Astrocyte (in vitro differentiated cells and primary cell): ENCODE data around the gene ZFP36L1. TPM values are rescaled to one million over a fixed set of nuclear protein-coding genes. Genes with fewer than 3 reads are reported as not detected.

Experiments used
- DNase-seq: peaks from one replicate; pipeline ENCODE4 v3.0.0-alpha.2; 2010; ENCODE audit warnings: low read depth
- FAIRE-seq: peaks from 2 replicates; lab custom pipeline; 2011; peaks lifted over from hg19 to GRCh38; lab: Jason Lieb, UNC
- H2AFZ ChIP-seq: 2 replicates; pipeline ENCODE4 v1.6.0; 2012; ENCODE audit warnings: low read depth, low read length, inconsistent platforms
- H3K27ac ChIP-seq: 2 replicates; pipeline ENCODE4 v1.5.1; 2011; ENCODE audit warnings: low read depth, low read length, inconsistent platforms
- H3K27me3 ChIP-seq: 2 replicates; pipeline ENCODE4 v1.6.0; 2011; ENCODE audit warnings: low read length, inconsistent platforms; ENCODE audit not compliant: insufficient read depth
- H3K36me3 ChIP-seq: 2 replicates; pipeline ENCODE4 v1.5.1; 2011; ENCODE audit warnings: low read length, inconsistent platforms; ENCODE audit not compliant: insufficient read depth
- H3K4me1 ChIP-seq: 2 replicates; pipeline ENCODE4 v1.5.1; 2011; ENCODE audit warnings: low read length, inconsistent platforms; ENCODE audit not compliant: insufficient read depth
- H3K4me2 ChIP-seq: 2 replicates; pipeline ENCODE4 v1.6.0; 2012; ENCODE audit warnings: low read length, inconsistent platforms
- H3K4me3 ChIP-seq: 2 replicates; pipeline ENCODE4 v1.5.1; 2011; ENCODE audit warnings: low read depth, mild to moderate bottlenecking, low read length, inconsistent platforms; ENCODE audit not compliant: insufficient read depth
- H3K79me2 ChIP-seq: 2 replicates; pipeline ENCODE4 v1.6.0; 2012; ENCODE audit warnings: mild to moderate bottlenecking, low read length, inconsistent platforms; ENCODE audit not compliant: insufficient read depth
- H3K9ac ChIP-seq: 2 replicates; pipeline ENCODE4 v1.6.0; 2012; ENCODE audit warnings: mild to moderate bottlenecking, low read length, inconsistent platforms
- H3K9me3 ChIP-seq: 2 replicates; pipeline ENCODE4 v1.5.1; 2012; ENCODE audit warnings: low read depth, mild to moderate bottlenecking, low read length, inconsistent platforms; ENCODE audit not compliant: insufficient read depth
- H4K20me1 ChIP-seq: 2 replicates; pipeline ENCODE4 v1.6.0; 2012; ENCODE audit warnings: low read length, inconsistent platforms; ENCODE audit not compliant: insufficient read depth
- H3K27ac Mint-ChIP-seq: one replicate; pipeline ENCODE4 v1.8.0; 2021; ENCODE audit warnings: mild to moderate bottlenecking, mixed read lengths; ENCODE audit not compliant: unreplicated experiment
- H3K27me3 Mint-ChIP-seq: one replicate; pipeline ENCODE4 v1.8.0; 2021; ENCODE audit warnings: low read depth, mixed read lengths; ENCODE audit not compliant: unreplicated experiment
- H3K36me3 Mint-ChIP-seq: one replicate; pipeline ENCODE4 v1.8.0; 2021; ENCODE audit warnings: low read depth, mixed read lengths; ENCODE audit not compliant: unreplicated experiment
- H3K4me1 Mint-ChIP-seq: one replicate; pipeline ENCODE4 v1.8.0; 2021; ENCODE audit warnings: low read depth, mixed read lengths; ENCODE audit not compliant: unreplicated experiment
- H3K4me3 Mint-ChIP-seq: one replicate; pipeline ENCODE4 v1.8.0; 2021; ENCODE audit warnings: mild to moderate bottlenecking, moderate library complexity, mixed read lengths; ENCODE audit not compliant: unreplicated experiment
- H3K9me3 Mint-ChIP-seq: one replicate; pipeline ENCODE4 v1.8.0; 2021; ENCODE audit warnings: mild to moderate bottlenecking, mixed read lengths; ENCODE audit not compliant: unreplicated experiment
- CTCF ChIP-seq: IDR thresholded peaks from 2 replicates; pipeline ENCODE4 v1.5.1; 2011; ENCODE audit warnings: low read depth, mild to moderate bottlenecking, inconsistent platforms, low read length, moderate library complexity; ENCODE audit not compliant: insufficient read depth
- EZH2 ChIP-seq: IDR thresholded peaks from 2 replicates; pipeline ENCODE4 v1.6.1; 2012; ENCODE audit warnings: mild to moderate bottlenecking, low read length, inconsistent platforms; ENCODE audit not compliant: insufficient read depth
- total RNA-seq: library from RNA; stranded (reverse); gene quantifications from 2 replicates; pipeline ENCODE4 v1.2.1, GENCODE V29; 2021

Gene ZFP36L1
- total RNA-seq, 1 donor from 2014 or later: 219 TPM

- H2AFZ ChIP-seq: no peak overlapping the region
- H4K20me1 ChIP-seq: no peaks in the 10 kb centered on the region
- no peaks in the 10 kb centered on the region for H3K27me3 ChIP-seq
- Mint-ChIP-seq H3K27me3 (peaks cover 19% of the 10 kb centered on the region), H3K4me1 (peaks cover 4% of the 10 kb centered on the region), H3K36me3 (no peaks in the 10 kb centered on the region), H3K9me3 (no peaks in the 10 kb centered on the region), H3K27ac (no peak overlapping the region), H3K4me3 (no peak overlapping the region)
- FAIRE-seq (no peak), DNase-seq (no peak)
- no peak overlapping the region for H3K4me3 ChIP-seq
- H3K27ac ChIP-seq: no peak overlapping the region
- TF ChIP-seq CTCF: no peak
- no peak for TF ChIP-seq EZH2
- H3K4me1 ChIP-seq: no peaks in the 10 kb centered on the region
- no peak overlapping the region for H3K4me2 ChIP-seq
- H3K9ac ChIP-seq: no peak overlapping the region
- H3K79me2 ChIP-seq: no peaks in the 10 kb centered on the region
- no peaks in the 10 kb centered on the region for H3K9me3 ChIP-seq
- no peaks in the 10 kb centered on the region for H3K36me3 ChIP-seq
Measured at GRCh38 chr14:68756734-68757133, 36.1 kb downstream of the ZFP36L1 start.

- FAIRE-seq: no peak
- no peak overlapping the region for H3K9ac ChIP-seq
- Mint-ChIP-seq H3K4me3 (no peak overlapping the region), H3K36me3 (no peaks in the 10 kb centered on the region), H3K27ac (no peak overlapping the region), H3K9me3 (no peaks in the 10 kb centered on the region), H3K4me1 (peaks cover 4% of the 10 kb centered on the region), H3K27me3 (peaks cover 21% of the 10 kb centered on the region)
- TF ChIP-seq EZH2 (no peak), CTCF (no peak)
- no peak overlapping the region for H2AFZ ChIP-seq
- no peaks in the 10 kb centered on the region for H3K79me2 ChIP-seq
- no peak overlapping the region for H3K4me3 ChIP-seq
- no peak overlapping the region for H3K27ac ChIP-seq
- H3K4me1 ChIP-seq: no peaks in the 10 kb centered on the region
- no peak for DNase-seq
- H3K9me3 ChIP-seq: no peaks in the 10 kb centered on the region
- no peaks in the 10 kb centered on the region for H3K36me3 ChIP-seq
- H4K20me1 ChIP-seq: no peaks in the 10 kb centered on the region
- no peaks in the 10 kb centered on the region for H3K27me3 ChIP-seq
- H3K4me2 ChIP-seq: no peak overlapping the region
Measured at GRCh38 chr14:68756000-68756481, 36.8 kb downstream of the ZFP36L1 start.

- no peak overlapping the region for H3K27ac ChIP-seq
- no peaks in the 10 kb centered on the region for H3K9me3 Mint-ChIP-seq
- H3K36me3 Mint-ChIP-seq: no peaks in the 10 kb centered on the region
- H4K20me1 ChIP-seq: no peaks in the 10 kb centered on the region
- no peaks in the 10 kb centered on the region for H3K27me3 ChIP-seq
- H3K79me2 ChIP-seq: no peaks in the 10 kb centered on the region
- no peak overlapping the region for H3K4me2 ChIP-seq
- no peak overlapping the region for H3K27ac Mint-ChIP-seq
- FAIRE-seq (no peak), DNase-seq (no peak)
- no peak overlapping the region for H3K4me3 ChIP-seq
- peaks cover 4% of the 10 kb centered on the region for H3K4me1 Mint-ChIP-seq
- no peak overlapping the region for H2AFZ ChIP-seq
- H3K9me3 ChIP-seq: no peaks in the 10 kb centered on the region
- no peak for TF ChIP-seq CTCF
- TF ChIP-seq EZH2: no peak
- no peaks in the 10 kb centered on the region for H3K36me3 ChIP-seq
- peaks cover 19% of the 10 kb centered on the region for H3K27me3 Mint-ChIP-seq
- no peak overlapping the region for H3K4me3 Mint-ChIP-seq
- no peaks in the 10 kb centered on the region for H3K4me1 ChIP-seq
- H3K9ac ChIP-seq: no peak overlapping the region
Measured at GRCh38 chr14:68755016-68755353, 37.9 kb downstream of the ZFP36L1 start.
